ENCODE data around the gene TLE6. TPM values are rescaled to one million over a fixed set of nuclear protein-coding genes. Genes with fewer than 3 reads are reported as not detected.
"Not testable (repeated sequence)": the region's sequence is repeated elsewhere in the genome, so short reads cannot be mapped to it uniquely, and the experiment has no call there.

TLE6 gene
- total RNA-seq, 1 donor from 2014 or later, result 0.82 TPM

- DNase-seq (ENCODE audit: low spot score in 2 of 2), result no peak
These were observed 7.0 kb upstream of the TLE6 start for GRCh38 chr19:2970201-2970835.

GRCh38 chr19:2973229-2973628 is 4.1 kb upstream of the TLE6 start:
- FAIRE-seq (no peak), DNase-seq (ENCODE audit: low spot score in 2 of 2) (no peak)

More at GRCh38 chr19:2970201-2970835, 7.0 kb upstream of the TLE6 start:
- no peak for FAIRE-seq

GRCh38 chr19:2974342-2975041 is 2.9 kb upstream of the TLE6 start:
- DNase-seq (ENCODE audit: low spot score in 2 of 2), result no peak
- no peak for FAIRE-seq

GRCh38 chr19:2976609-2977000 is 759 bp upstream of the TLE6 start:
- DNase-seq (ENCODE audit: low spot score in 2 of 2) (no peak), FAIRE-seq (no peak)

GRCh38 chr19:2977746-2978138 is 378 bp downstream of the TLE6 start:
- DNase-seq (ENCODE audit: low spot score in 2 of 2) (no peak), FAIRE-seq (no peak)

GRCh38 chr19:2978166-2978767 is 903 bp downstream of the TLE6 start:
- DNase-seq (ENCODE audit: low spot score in 2 of 2) (no peak), FAIRE-seq (no peak)

- DNase-seq (ENCODE audit: low spot score in 2 of 2) (no peak), FAIRE-seq (no peak)
These were observed 1.4 kb downstream of the TLE6 start for GRCh38 chr19:2978772-2979171.

GRCh38 chr19:2981898-2982297 is 4.5 kb downstream of the TLE6 start:
- DNase-seq (ENCODE audit: low spot score in 2 of 2) (no peak), FAIRE-seq (no peak)

GRCh38 chr19:2982561-2982960 is 5.2 kb downstream of the TLE6 start:
- no peak for DNase-seq (ENCODE audit: low spot score in 2 of 2)
- FAIRE-seq, result no peak

- DNase-seq (ENCODE audit: low spot score in 2 of 2) (peak; percentile 58 to 72), FAIRE-seq (no peak)
These were observed 5.6 kb downstream of the TLE6 start for GRCh38 chr19:2982983-2983350.

- DNase-seq (ENCODE audit: low spot score in 2 of 2) (peak; percentile 49 to 73), FAIRE-seq (no peak)
These were observed 6.2 kb downstream of the TLE6 start for GRCh38 chr19:2983351-2984214.

- FAIRE-seq (no peak), DNase-seq (ENCODE audit: low spot score in 2 of 2) (no peak)
These were observed 6.8 kb downstream of the TLE6 start for GRCh38 chr19:2984215-2984528.

- DNase-seq (ENCODE audit: low spot score in 2 of 2), result peak in 1 of 2 donors; percentile 17
- no peak for FAIRE-seq
These were observed 9.7 kb downstream of the TLE6 start for GRCh38 chr19:2986951-2987524.

- no peak for DNase-seq (ENCODE audit: low spot score in 2 of 2)
These were observed 10.4 kb downstream of the TLE6 start for GRCh38 chr19:2987797-2988196.

GRCh38 chr19:2988568-2988967 is 11.2 kb downstream of the TLE6 start:
- FAIRE-seq (no peak), DNase-seq (ENCODE audit: low spot score in 2 of 2) (no peak)

More at GRCh38 chr19:2987797-2988196, 10.4 kb downstream of the TLE6 start:
- FAIRE-seq, result no peak

- DNase-seq (ENCODE audit: low spot score in 2 of 2) (no peak), FAIRE-seq (no peak)
These were observed 12.0 kb downstream of the TLE6 start for GRCh38 chr19:2989236-2989946.

- DNase-seq (ENCODE audit: low spot score in 2 of 2); FAIRE-seq: not testable (repeated sequence)
These were observed 15.0 kb downstream of the TLE6 start for GRCh38 chr19:2992333-2992732.

- FAIRE-seq, result no peak
- DNase-seq (ENCODE audit: low spot score in 2 of 2), result no peak
These were observed 15.6 kb downstream of the TLE6 start for GRCh38 chr19:2992958-2993357.

- DNase-seq (ENCODE audit: low spot score in 2 of 2) (no peak), FAIRE-seq (no peak)
These were observed 16.2 kb downstream of the TLE6 start for GRCh38 chr19:2993579-2993978.

- DNase-seq (ENCODE audit: low spot score in 2 of 2), result no peak
- FAIRE-seq, result no peak
These were observed 17.3 kb downstream of the TLE6 start for GRCh38 chr19:2994588-2995131.

All from frontal cortex (tissue), 4 donors.